SK-N-SH treated with all-trans-retinoic acid at 6 μM for 48 hours (cell line): ENCODE data around the gene SYNGR1.

ENCODE experiments used
- ATAC-seq: fragments of 200-7000 bp; cut with Tn5 transposase; 3 replicates; pipeline ENCODE4 v1.9.1; 2020; ENCODE audit warnings: mild to moderate bottlenecking, moderate library complexity
- ARNTL ChIP-seq: fragments of 450-650 bp; formaldehyde crosslinking; IDR thresholded peaks from 2 replicates; pipeline ENCODE4 v1.5.0; 2020; ENCODE audit warnings: low read depth, mild to moderate bottlenecking, moderate library complexity, borderline replicate concordance
- BACH2 ChIP-seq: fragments of 250-450 bp; sonication (Bioruptor Pico); IDR thresholded peaks from 2 replicates; pipeline ENCODE4 v1.9.0; 2021; ENCODE audit warnings: mild to moderate bottlenecking, borderline replicate concordance
- CREB5 ChIP-seq: fragments of 250-450 bp; sonication (Bioruptor Pico); IDR thresholded peaks from 2 replicates; pipeline ENCODE4 v1.5.1; 2020; ENCODE audit warnings: low read depth, mild to moderate bottlenecking, moderate library complexity
- CSDC2 ChIP-seq: fragments of 250-450 bp; sonication (Bioruptor Pico); IDR thresholded peaks from 2 replicates; pipeline ENCODE4 v1.5.0; 2020; ENCODE audit warnings: mild to moderate bottlenecking, moderate library complexity
- CSRNP3 ChIP-seq: fragments of 250-450 bp; sonication (Bioruptor Pico); IDR thresholded peaks from 2 replicates; pipeline ENCODE4 v1.5.1; 2021; ENCODE audit warnings: mild to moderate bottlenecking, moderate library complexity
- ESRRG ChIP-seq: fragments of 250-450 bp; sonication (Bioruptor Pico); IDR thresholded peaks from 2 replicates; pipeline ENCODE4 v1.6.1; 2021; ENCODE audit warnings: mild to moderate bottlenecking
- GLIS3 ChIP-seq: fragments of 250-450 bp; sonication (Bioruptor Pico); IDR thresholded peaks from 2 replicates; pipeline ENCODE4 v1.5.0; 2020; ENCODE audit warnings: mild to moderate bottlenecking, moderate library complexity
- ISL1 ChIP-seq: fragments of 250-450 bp; sonication (Bioruptor Pico); IDR thresholded peaks from 2 replicates; pipeline ENCODE4 v2.1.2; 2022; ENCODE audit warnings: mild to moderate bottlenecking, moderate library complexity
- OSR1 ChIP-seq: fragments of 250-450 bp; sonication (Bioruptor Pico); IDR thresholded peaks from 2 replicates; pipeline ENCODE4 v1.8.0; 2022; ENCODE audit warnings: moderate library complexity, mild to moderate bottlenecking, inconsistent platforms
- PATZ1 ChIP-seq: fragments of 250-450 bp; sonication (Bioruptor Pico); IDR thresholded peaks from 2 replicates; pipeline ENCODE4 v1.8.0; 2020; ENCODE audit warnings: mild to moderate bottlenecking, moderate library complexity, borderline replicate concordance
- POU6F1 ChIP-seq: fragments of 250-450 bp; sonication (Bioruptor Pico); IDR thresholded peaks from 2 replicates; pipeline ENCODE4 v1.8.0; 2021; ENCODE audit warnings: low read depth, mild to moderate bottlenecking, moderate library complexity, borderline replicate concordance
- PPARA ChIP-seq: fragments of 250-450 bp; sonication (Bioruptor Pico); IDR thresholded peaks from 2 replicates; pipeline ENCODE4 v1.5.0; 2020; ENCODE audit warnings: mild to moderate bottlenecking, borderline replicate concordance
- RARB ChIP-seq: fragments of 250-450 bp; sonication (Bioruptor Pico); IDR thresholded peaks from 2 replicates; pipeline ENCODE4 v1.8.0; 2021; ENCODE audit warnings: mild to moderate bottlenecking, moderate library complexity
- SNAI2 ChIP-seq: fragments of 250-450 bp; sonication (Bioruptor Pico); IDR thresholded peaks from 2 replicates; pipeline ENCODE4 v1.5.0; 2020; ENCODE audit warnings: mild to moderate bottlenecking, moderate library complexity
- TCF4 ChIP-seq: fragments of 250-450 bp; sonication (Bioruptor Pico); IDR thresholded peaks from 2 replicates; pipeline ENCODE4 v1.8.0; 2021; ENCODE audit warnings: mild to moderate bottlenecking, moderate library complexity, borderline replicate concordance
- TOX ChIP-seq: fragments of 250-450 bp; sonication (Bioruptor Pico); IDR thresholded peaks from 2 replicates; pipeline ENCODE4 v1.8.0; 2021; ENCODE audit warnings: mild to moderate bottlenecking, moderate library complexity, borderline replicate concordance
- TSHZ2 ChIP-seq: fragments of 250-450 bp; sonication (Bioruptor Pico); IDR thresholded peaks from 2 replicates; pipeline ENCODE4 v1.5.0; 2020; ENCODE audit warnings: mild to moderate bottlenecking, moderate library complexity
- ZC3H10 ChIP-seq: fragments of 250-450 bp; sonication (Bioruptor Pico); IDR thresholded peaks from 2 replicates; pipeline ENCODE4 v1.5.1; 2021; ENCODE audit warnings: mild to moderate bottlenecking, moderate library complexity
- ZFP3 ChIP-seq: fragments of 250-450 bp; sonication (Bioruptor Pico); IDR thresholded peaks from 2 replicates; pipeline ENCODE4 v1.5.0; 2020; ENCODE audit warnings: mild to moderate bottlenecking, moderate library complexity
- ZFP30 ChIP-seq: fragments of 450-650 bp; formaldehyde crosslinking; IDR thresholded peaks from 2 replicates; pipeline ENCODE4 v1.5.0; 2022; ENCODE audit warnings: mild to moderate bottlenecking, moderate library complexity
- ZNF70 ChIP-seq: fragments of 450-650 bp; formaldehyde crosslinking; IDR thresholded peaks from 2 replicates; pipeline ENCODE4 v1.5.0; 2020; ENCODE audit warnings: mild to moderate bottlenecking, moderate library complexity
- ZNF8 ChIP-seq: fragments of 450-650 bp; formaldehyde crosslinking; IDR thresholded peaks from 2 replicates; pipeline ENCODE4 v1.5.0; 2020; ENCODE audit warnings: mild to moderate bottlenecking, moderate library complexity

Gene SYNGR1

GRCh38 chr22:39415506-39415905 lies 65.7 kb downstream of the SYNGR1 start:
- TF ChIP-seq SNAI2 (CRISPR knock-in tag), result no peak
- no peak for TF ChIP-seq TOX (CRISPR knock-in tag)
- TF ChIP-seq ZNF70, result no peak
- TF ChIP-seq ISL1 (CRISPR knock-in tag), result no peak
- TF ChIP-seq GLIS3 (CRISPR knock-in tag), result no peak
- no peak for TF ChIP-seq TCF4 (CRISPR knock-in tag)
- no peak for TF ChIP-seq PATZ1
- no peak for TF ChIP-seq ZFP3 (CRISPR knock-in tag)
- TF ChIP-seq CSDC2, result no peak
- TF ChIP-seq CREB5 (CRISPR knock-in tag), result no peak
- TF ChIP-seq OSR1 (CRISPR knock-in tag), result no peak
- TF ChIP-seq ZNF8, result no peak
- TF ChIP-seq POU6F1 (CRISPR knock-in tag), result no peak
- TF ChIP-seq BACH2 (CRISPR knock-in tag), result no peak
- no peak for TF ChIP-seq ARNTL (CRISPR knock-in tag)
- no peak for TF ChIP-seq ESRRG (CRISPR knock-in tag)
- TF ChIP-seq ZFP30 (CRISPR knock-in tag), result no peak
- no peak for TF ChIP-seq CSRNP3 (CRISPR knock-in tag)
- ATAC-seq, result no peak

- ATAC-seq, result no peak
- TF ChIP-seq SNAI2 (CRISPR knock-in tag), result no peak
- no peak for TF ChIP-seq OSR1 (CRISPR knock-in tag)
- no peak for TF ChIP-seq TSHZ2
- no peak for TF ChIP-seq PPARA (CRISPR knock-in tag)
- TF ChIP-seq TOX (CRISPR knock-in tag), result no peak
- TF ChIP-seq RARB (CRISPR knock-in tag), result no peak
- TF ChIP-seq CSDC2, result no peak
- TF ChIP-seq GLIS3 (CRISPR knock-in tag), result no peak
- no peak for TF ChIP-seq ZFP30 (CRISPR knock-in tag)
Observed at GRCh38 chr22:39416319-39416718, 66.5 kb downstream of the SYNGR1 start.

GRCh38 chr22:39417641-39418040 lies 67.8 kb downstream of the SYNGR1 start:
- TF ChIP-seq PPARA (CRISPR knock-in tag) (no peak), CREB5 (CRISPR knock-in tag) (no peak), ZC3H10 (no peak)
- ATAC-seq, result no peak
